H1 (cell line): ENCODE results near the gene ANKRD53. TPM values are rescaled to one million over a fixed set of nuclear protein-coding genes. Genes with fewer than 3 reads are reported as not detected.

ENCODE experiments used
- BRCA1 ChIP-seq: IDR thresholded peaks from 2 replicates; pipeline ENCODE4 v1.6.1; 2012; ENCODE audit warnings: low read depth, low read length, improper control_type of control experiment
- CHD2 ChIP-seq: IDR thresholded peaks from 2 replicates; pipeline ENCODE4 v1.6.1; 2012; ENCODE audit warnings: low read length, improper control_type of control experiment
- CTCF ChIP-seq, 3 experiments: IDR thresholded peaks; 1 replicate in 2 of 3; 2 replicates in 1 of 3; pipeline versions ENCODE4 v1.5.1 to v1.6.1; 2011; ENCODE audit warnings: low read length in 3 of 3, mild to moderate bottlenecking in 3 of 3, inconsistent platforms in 2 of 3, low read depth in 1 of 3, moderate library complexity in 1 of 3; ENCODE audit not compliant: insufficient read depth in 1 of 3; ENCODE audit errors: control extremely low read depth in 1 of 3
- JUN ChIP-seq: IDR thresholded peaks from 2 replicates; pipeline ENCODE4 v1.6.1; 2011; ENCODE audit warnings: low read depth, mild to moderate bottlenecking, improper control_type of control experiment, low read length
- SRF ChIP-seq: IDR thresholded peaks from 2 replicates; pipeline ENCODE4 v1.6.1; 2011; ENCODE audit warnings: mild to moderate bottlenecking, low read depth, low read length, moderate library complexity
- TAF7 ChIP-seq: optimal IDR thresholded peaks from 2 replicates; pipeline ENCODE3; 2011; ENCODE audit warnings: low read depth, mild to moderate bottlenecking, inconsistent platforms, low read length, moderate library complexity, borderline replicate concordance
- polyA plus RNA-seq, 7 experiments: library from polyadenylated mRNA; depleted of rRNA in 3 of 7; stranded (reverse) in 5 of 7; unstranded in 2 of 7; fragments of >200 nt in 5 of 7; fragments of 200-250 nt in 2 of 7; gene quantifications; 1 replicate in 5 of 7; 2 replicates in 1 of 7; 4 replicates in 1 of 7; pipeline versions ENCODE4 v1.2.1 to v1.2.3, GENCODE V29; 2011 to 2013; ENCODE audit warnings: missing spikeins in 2 of 7, mixed read lengths in 2 of 7
- total RNA-seq: library from RNA; stranded (reverse); fragmentation: NEBNext Ultra II Directional; extraction: Animal tissue kit (Norgen Biotek cat#: 25700); gene quantifications from 2 replicates; pipeline ENCODE4 v1.2.1, GENCODE V29; 2021

The ANKRD53 gene
- total and polyA plus RNA-seq, 2 of the 8 experiments (the other 6 are each of a cell fraction or from before 2014, with no cell fraction given), result 0.39 to 0.70 TPM

GRCh38 chr2:70949086-70949485 lies 29.3 kb upstream of the ANKRD53 start (continued):
- TF ChIP-seq CTCF (IDR thresholded peaks at IDR 0.05; ENCODE audit: control extremely low read depth in 1 of 3, insufficient read depth in 1 of 3, low read depth in 1 of 3, low read length in 3 of 3) (no peak), BRCA1 (no peak), SRF (no peak), CHD2 (no peak), JUN (no peak), TAF7 (no peak)
